Stimulated activated CD8-positive, alpha-beta memory T cell treated with anti-CD3 and anti-CD28 coated beads, Interleukin-15, amount 100 ng/mL, for 1 hour (primary cell): ENCODE measurements around the gene ID2.

Source experiments
- DNase-seq: peaks from one replicate; pipeline ENCODE4 v3.0.0-alpha.2; 2020; ENCODE audit warnings: low read depth

Gene ID2

GRCh38 chr2:8648441-8649213 lies 33.2 kb upstream of the ID2 start:
- DNase-seq: no peak

- no peak for DNase-seq
Measured at GRCh38 chr2:8649718-8650117, 32.1 kb upstream of the ID2 start.

GRCh38 chr2:8650256-8650655 lies 31.6 kb upstream of the ID2 start:
- no peak for DNase-seq

- DNase-seq: no peak
Measured at GRCh38 chr2:8652774-8653426, 29.0 kb upstream of the ID2 start.

- DNase-seq: no peak
Measured at GRCh38 chr2:8653485-8653884, 28.4 kb upstream of the ID2 start.

- DNase-seq: no peak
Measured at GRCh38 chr2:8654041-8654440, 27.8 kb upstream of the ID2 start.

- no peak for DNase-seq
Measured at GRCh38 chr2:8654483-8654882, 27.4 kb upstream of the ID2 start.

- DNase-seq: no peak
Measured at GRCh38 chr2:8656160-8656641, 25.7 kb upstream of the ID2 start.

- no peak for DNase-seq
Measured at GRCh38 chr2:8656811-8657210, 25.0 kb upstream of the ID2 start.

GRCh38 chr2:8657423-8658062 lies 24.3 kb upstream of the ID2 start:
- DNase-seq: no peak

GRCh38 chr2:8658064-8658862 lies 23.6 kb upstream of the ID2 start:
- no peak for DNase-seq

- DNase-seq: no peak
Measured at GRCh38 chr2:8659092-8659734, 22.6 kb upstream of the ID2 start.

GRCh38 chr2:8659735-8660492 lies 21.9 kb upstream of the ID2 start:
- no peak for DNase-seq

- no peak for DNase-seq
Measured at GRCh38 chr2:8661235-8661634, 20.6 kb upstream of the ID2 start.

GRCh38 chr2:8661736-8662135 lies 20.1 kb upstream of the ID2 start:
- DNase-seq: no peak

GRCh38 chr2:8662239-8662879 lies 19.5 kb upstream of the ID2 start:
- no peak for DNase-seq

GRCh38 chr2:8663997-8664396 lies 17.9 kb upstream of the ID2 start:
- no peak for DNase-seq

GRCh38 chr2:8666581-8666980 lies 15.3 kb upstream of the ID2 start:
- DNase-seq: no peak

- no peak for DNase-seq
Measured at GRCh38 chr2:8667896-8668512, 13.9 kb upstream of the ID2 start.

- DNase-seq: no peak
Measured at GRCh38 chr2:8669157-8669817, 12.6 kb upstream of the ID2 start.
